Stimulated activated CD4-positive, alpha-beta T cell treated with anti-CD3 and anti-CD28 coated beads, Interleukin-4, amount 100 ng/mL, for 1 hour (primary cell): ENCODE data around the gene SYNGR1.
A peak's percentile ranks its signal among the peaks of the same experiment; 100 is the strongest.

Experiments used
- DNase-seq: peaks from one replicate; pipeline ENCODE4 v3.0.0-alpha.2; 2020

SYNGR1 gene

GRCh38 chr22:39349967-39350726 is at the start of gene SYNGR1:
Gene SYNGR1 (plus strand): TSS chr22:39349991. CDS start chr22:39350011, 20 bp downstream.
- DNase-seq = peak; percentile 8

- DNase-seq = no peak
Measured at GRCh38 chr22:39300186-39300830, 49.5 kb upstream of the SYNGR1 start.

GRCh38 chr22:39301108-39301507 is 48.7 kb upstream of the SYNGR1 start:
- DNase-seq = no peak

- no peak for DNase-seq
Measured at GRCh38 chr22:39301926-39302325, 47.9 kb upstream of the SYNGR1 start.

GRCh38 chr22:39302431-39302960 is 47.3 kb upstream of the SYNGR1 start:
- no peak for DNase-seq

- no peak for DNase-seq
Measured at GRCh38 chr22:39303358-39303757, 46.4 kb upstream of the SYNGR1 start.

- no peak for DNase-seq
Measured at GRCh38 chr22:39303892-39304671, 45.7 kb upstream of the SYNGR1 start.

GRCh38 chr22:39306456-39307361 is 43.1 kb upstream of the SYNGR1 start:
- peak; percentile 50 for DNase-seq

GRCh38 chr22:39308614-39309363 is 41.0 kb upstream of the SYNGR1 start:
- DNase-seq = no peak

GRCh38 chr22:39309364-39309861 is 40.4 kb upstream of the SYNGR1 start:
- no peak for DNase-seq

GRCh38 chr22:39309881-39310714 is 39.7 kb upstream of the SYNGR1 start:
- DNase-seq = no peak

GRCh38 chr22:39311592-39312400 is 38.0 kb upstream of the SYNGR1 start:
- DNase-seq = peak; percentile 36

- DNase-seq = no peak
Measured at GRCh38 chr22:39312410-39312809, 37.4 kb upstream of the SYNGR1 start.

- no peak for DNase-seq
Measured at GRCh38 chr22:39313258-39314001, 36.4 kb upstream of the SYNGR1 start.

- no peak for DNase-seq
Measured at GRCh38 chr22:39314251-39314971, 35.4 kb upstream of the SYNGR1 start.

GRCh38 chr22:39315389-39315788 is 34.4 kb upstream of the SYNGR1 start:
- no peak for DNase-seq

GRCh38 chr22:39316440-39317083 is 33.2 kb upstream of the SYNGR1 start:
- peak; percentile 73 for DNase-seq
